Activated CD8-positive, alpha-beta T cell treated with anti-CD3 and anti-CD28 coated beads for 36 hours (primary cell): ENCODE data around the gene CD44. TPM values are rescaled to one million over a fixed set of nuclear protein-coding genes. Genes with fewer than 3 reads are reported as not detected.

Source experiments
- ATAC-seq: fragments of 200-7000 bp; cut with Tn5 transposase; one replicate; pipeline ENCODE4 v1.10.0; 2021; ENCODE audit warnings: mild to moderate bottlenecking, moderate library complexity
- CTCF ChIA-PET: fragments of 350-600 bp; sonication (Branson Sonifier 250); formaldehyde crosslinking; loops from one replicate; lab custom pipeline; 2021; ENCODE audit warnings: antibody characterized with exemption; lab: Charles Lee
- POLR2A ChIA-PET: fragments of 350-600 bp; sonication (Branson Sonifier 250); formaldehyde crosslinking; loops from one replicate; lab custom pipeline; 2021; ENCODE audit warnings: antibody characterized with exemption; lab: Charles Lee
- DNase-seq: peaks from one replicate; pipeline ENCODE4 v3.0.0-alpha.2; 2020
- H3K27ac Mint-ChIP-seq: one replicate; pipeline ENCODE4 v1.8.0; 2021; ENCODE audit warnings: mild to moderate bottlenecking, mixed read lengths
- H3K27me3 Mint-ChIP-seq: one replicate; pipeline ENCODE4 v1.8.0; 2021; ENCODE audit warnings: mixed read lengths
- H3K36me3 Mint-ChIP-seq: one replicate; pipeline ENCODE4 v1.8.0; 2021; ENCODE audit warnings: low read depth, mixed read lengths
- H3K4me1 Mint-ChIP-seq: one replicate; pipeline ENCODE4 v1.8.0; 2021; ENCODE audit warnings: low read depth, mixed read lengths
- H3K4me3 Mint-ChIP-seq: one replicate; pipeline ENCODE4 v1.8.0; 2021; ENCODE audit warnings: mild to moderate bottlenecking, moderate library complexity, mixed read lengths
- H3K9me3 Mint-ChIP-seq: one replicate; pipeline ENCODE4 v1.8.0; 2021; ENCODE audit warnings: mixed read lengths
- CTCF ChIP-seq: fragments of 200-600 bp; IDR thresholded peaks from one replicate; pipeline ENCODE4 v1.8.0; 2022; ENCODE audit warnings: antibody characterized with exemption, mild to moderate bottlenecking
- intact Hi-C: fragments of 100-400 bp; cut with micrococcal nuclease; formaldehyde crosslinking; loops from one replicate; pipeline ENCODE4 v1.10.0; 2022
- total RNA-seq, 2 experiments: library from RNA; stranded (reverse); gene quantifications; one replicate each; pipeline ENCODE4 v1.2.3, GENCODE V29; 2021

CD44 gene
- total RNA-seq, 2 experiments from 2014 or later: 363 to 373 TPM

GRCh38 chr11:35214226-35214770, 75.3 kb downstream of the CD44 start:
- Mint-ChIP-seq H3K27ac (peak overlapping the region; percentile 83), H3K4me3 (no peak overlapping the region), H3K9me3 (peaks cover 14% of the 10 kb centered on the region), H3K4me1 (peaks cover 66% of the 10 kb centered on the region), H3K36me3 (peaks cover 94% of the 10 kb centered on the region), H3K27me3 (no peaks in the 10 kb centered on the region)
- POLR2A ChIA-PET: interaction anchor here (1.3 kb wide), 1 partner anchor 10 kb away, joined by 4 read pairs; no protein-coding TSS in a partner anchor
- no peak for TF ChIP-seq CTCF
- intact Hi-C loops: no loop called here
- no peak for DNase-seq
- ATAC-seq: no peak
- CTCF ChIA-PET: interaction anchor here (0.8 to 1.6 kb wide), 3 partner anchors 38 to 178 kb away, joined by 3 to 4 read pairs (median 3); no protein-coding TSS in a partner anchor

GRCh38 chr11:35214792-35215193, 75.8 kb downstream of the CD44 start:
- Mint-ChIP-seq H3K27ac (peak overlapping the region; percentile 83), H3K9me3 (peaks cover 10% of the 10 kb centered on the region), H3K36me3 (peaks cover 94% of the 10 kb centered on the region), H3K4me3 (no peak overlapping the region), H3K4me1 (peaks cover 68% of the 10 kb centered on the region), H3K27me3 (no peaks in the 10 kb centered on the region)
- DNase-seq: peak; percentile 74
- ChIA-PET CTCF (interaction anchor here (0.8 to 1.6 kb wide), 2 partner anchors 148 to 177 kb away, joined by 3 to 4 read pairs; no protein-coding TSS in a partner anchor), POLR2A (interaction anchor here (1.3 kb wide), 1 partner anchor 10 kb away, joined by 4 read pairs; no protein-coding TSS in a partner anchor)
- intact Hi-C loops: no loop called here
- peak; percentile 84 for ATAC-seq
- TF ChIP-seq CTCF: no peak

GRCh38 chr11:35215945-35216344, 77.0 kb downstream of the CD44 start:
- H3K4me1 Mint-ChIP-seq: peaks cover 66% of the 10 kb centered on the region
- peaks cover 89% of the 10 kb centered on the region for H3K36me3 Mint-ChIP-seq
- H3K27ac Mint-ChIP-seq: peak overlapping the region; percentile 77
- H3K4me3 Mint-ChIP-seq: no peak overlapping the region
- DNase-seq (no peak), ATAC-seq (no peak)
- H3K27me3 Mint-ChIP-seq: no peaks in the 10 kb centered on the region
- intact Hi-C loops: no loop called here
- CTCF ChIA-PET: no interaction called here
- TF ChIP-seq CTCF: no peak
- no peaks in the 10 kb centered on the region for H3K9me3 Mint-ChIP-seq
- POLR2A ChIA-PET: no interaction called here

- ATAC-seq (peak; percentile 21), DNase-seq (no peak)
- ChIA-PET CTCF (no interaction called here), POLR2A (no interaction called here)
- no peak for TF ChIP-seq CTCF
- H3K4me1 Mint-ChIP-seq: peaks cover 59% of the 10 kb centered on the region
- no peaks in the 10 kb centered on the region for H3K27me3 Mint-ChIP-seq
- H3K27ac Mint-ChIP-seq: peak overlapping the region; percentile 77
- intact Hi-C loops: no loop called here
- no peaks in the 10 kb centered on the region for H3K9me3 Mint-ChIP-seq
- H3K36me3 Mint-ChIP-seq: peaks cover 85% of the 10 kb centered on the region
- H3K4me3 Mint-ChIP-seq: no peak overlapping the region
Observed at GRCh38 chr11:35216962-35217678, 78.1 kb downstream of the CD44 start.

- ChIA-PET CTCF (interaction anchor here (1.2 to 1.6 kb wide), 3 partner anchors 12 to 87 kb away, joined by 3 to 4 read pairs (median 4); no protein-coding TSS in a partner anchor), POLR2A (interaction anchor here (1.1 kb wide), 1 partner anchor 23 kb away, joined by 3 read pairs; no protein-coding TSS in a partner anchor)
- intact Hi-C loops: no loop called here
- H3K4me3 Mint-ChIP-seq: no peak overlapping the region
- peak overlapping the region; percentile 57 for H3K27ac Mint-ChIP-seq
- no peaks in the 10 kb centered on the region for H3K27me3 Mint-ChIP-seq
- no peak for TF ChIP-seq CTCF
- peaks cover 86% of the 10 kb centered on the region for H3K36me3 Mint-ChIP-seq
- ATAC-seq (no peak), DNase-seq (no peak)
- no peaks in the 10 kb centered on the region for H3K9me3 Mint-ChIP-seq
- H3K4me1 Mint-ChIP-seq: peaks cover 50% of the 10 kb centered on the region
Observed at GRCh38 chr11:35218956-35219355, 80.0 kb downstream of the CD44 start.
